Measurements from ENCODE around the gene COX4I2.
A peak's percentile ranks its signal among the peaks of the same experiment; 100 is the strongest.
"Not testable (repeated sequence)": the region's sequence is repeated elsewhere in the genome, so short reads cannot be mapped to it uniquely, and the experiment has no call there.

Gene COX4I2

DNA sequence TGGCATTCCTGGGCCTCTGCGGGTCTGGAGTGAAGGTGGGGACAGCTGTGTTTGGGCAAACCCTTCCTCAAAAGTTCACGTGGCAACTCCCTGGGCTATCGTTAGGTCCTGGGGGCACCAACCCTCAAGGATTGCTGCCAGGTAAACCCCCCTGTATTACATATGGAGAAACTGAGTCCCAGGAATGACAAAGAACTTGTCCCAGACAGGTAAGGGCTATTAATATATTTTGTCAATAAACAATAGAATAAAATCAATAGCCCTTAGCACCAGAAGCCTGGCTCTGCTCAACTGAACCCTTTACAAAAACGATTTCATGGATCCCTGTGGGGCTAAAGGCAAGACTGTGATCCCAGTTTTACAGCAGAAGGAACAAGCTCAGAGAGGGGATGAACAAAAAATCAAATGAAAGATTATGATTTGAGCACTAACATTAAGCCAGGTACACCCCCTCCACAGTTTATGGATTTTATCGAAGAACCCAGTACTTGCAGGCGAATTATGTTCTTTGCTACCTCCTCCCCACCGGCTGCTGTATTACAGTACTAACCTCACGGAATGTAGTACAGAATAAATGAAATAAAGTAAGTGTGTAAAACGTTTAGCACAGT is 30.0 kb upstream of the COX4I2 start:
- peak; percentile 67 for DNase-seq (ENCODE audit: low spot score)

DNA sequence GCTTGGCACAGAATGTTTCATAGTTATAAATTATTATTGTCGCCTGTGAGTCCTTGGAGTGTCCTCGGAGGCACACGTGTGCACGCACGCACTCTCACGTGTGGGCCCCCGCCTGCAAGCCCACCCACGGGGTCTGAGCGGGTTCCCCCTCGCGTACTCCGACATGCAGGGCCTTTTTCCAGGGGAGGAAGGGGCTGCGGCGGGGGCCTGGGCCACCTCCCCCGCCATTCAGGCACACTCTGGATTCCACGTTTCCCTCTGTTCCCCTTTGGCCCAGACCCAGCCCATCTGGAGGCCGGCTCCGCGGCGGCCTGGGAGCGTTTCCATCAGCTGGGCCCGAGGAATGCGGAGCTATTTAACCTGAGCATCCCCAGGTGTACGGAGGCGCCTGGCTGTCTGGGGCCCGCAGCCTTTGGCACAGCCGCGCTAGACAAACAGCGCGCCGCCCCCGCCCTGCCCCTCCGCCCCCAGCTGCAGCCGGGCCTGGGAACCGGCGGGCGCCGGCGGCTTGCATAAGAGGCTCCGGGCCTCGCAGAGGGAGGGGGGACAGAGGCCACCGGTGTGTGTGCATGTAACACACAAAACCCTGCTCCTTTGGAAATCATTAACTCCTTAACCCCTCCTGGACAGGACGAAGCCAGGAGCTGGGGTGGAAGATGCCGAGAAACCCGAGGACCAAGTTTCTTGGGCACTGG is 29.3 kb upstream of the COX4I2 start:
- peak; percentile 89 for DNase-seq (ENCODE audit: low spot score)

DNA sequence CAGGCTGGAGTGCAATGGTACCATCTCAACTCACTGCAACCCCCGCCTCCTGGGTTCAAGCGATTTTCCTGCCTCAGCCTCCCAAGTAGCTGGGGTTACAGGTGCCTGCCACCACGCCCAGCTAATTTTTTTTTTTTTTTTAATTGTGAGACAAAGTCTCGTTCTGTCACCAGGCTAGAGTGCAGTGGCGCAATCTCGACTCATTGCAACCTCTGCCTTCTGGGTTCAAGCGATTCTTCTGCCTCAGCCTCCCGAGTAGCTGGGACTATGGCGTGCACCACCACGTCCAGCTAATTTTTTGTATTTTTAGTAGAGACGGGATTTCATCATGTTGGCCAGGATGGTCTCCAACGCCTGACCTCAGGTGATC is 25.5 kb upstream of the COX4I2 start:
- not testable (repeated sequence) for DNase-seq (ENCODE audit: low spot score)

DNA sequence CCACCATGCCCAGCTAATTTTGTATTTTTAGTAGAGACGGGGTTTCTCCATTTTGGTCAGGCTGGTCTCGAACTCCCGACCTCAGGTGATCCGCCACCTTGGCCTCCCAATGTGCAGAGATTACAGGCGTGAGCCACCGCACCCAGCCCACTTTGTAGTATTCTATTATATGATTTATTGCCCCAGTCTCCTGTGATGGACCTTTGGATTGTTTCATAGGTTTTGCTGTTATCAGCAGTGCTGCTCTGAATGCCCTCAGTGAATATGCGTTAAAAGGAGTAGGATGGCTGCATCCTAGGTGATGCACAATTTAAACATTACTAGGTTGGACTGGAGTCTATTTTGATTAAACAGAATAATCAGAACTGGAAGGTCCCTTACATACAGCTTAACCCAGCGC is 22.3 kb upstream of the COX4I2 start:
- DNase-seq (ENCODE audit: low spot score) = no peak

DNA sequence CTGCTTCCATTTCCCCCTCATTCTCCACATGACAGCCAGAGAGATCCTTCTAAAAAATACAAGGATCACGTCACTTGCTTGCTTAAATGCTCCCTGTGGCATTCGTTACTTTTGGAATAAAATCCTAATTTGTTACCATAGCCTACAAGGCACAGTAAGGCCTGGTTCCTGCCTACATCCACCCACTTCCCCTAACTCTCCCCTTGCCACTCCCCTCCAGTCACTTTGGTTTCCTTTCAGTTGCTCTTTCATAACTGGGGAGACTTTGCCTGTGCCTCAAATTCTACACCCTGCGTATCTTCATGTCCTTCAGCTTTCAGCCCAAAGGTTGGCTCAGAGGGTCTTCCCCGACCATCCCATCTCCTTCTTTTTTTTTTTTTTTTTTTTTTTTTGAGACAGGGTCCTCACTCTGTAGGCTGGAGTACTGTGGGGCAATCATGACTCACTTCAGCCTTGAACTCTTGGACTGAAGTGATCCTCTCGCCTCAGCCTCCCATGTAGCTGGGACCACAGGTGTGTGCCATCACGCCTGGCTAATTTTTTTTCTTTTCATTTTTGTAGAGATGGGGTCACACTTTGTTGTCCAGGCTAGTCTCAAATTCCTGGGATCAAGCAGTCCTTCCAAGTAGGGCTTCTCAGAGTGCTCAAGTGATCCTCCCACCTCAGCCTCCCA is 20.1 kb upstream of the COX4I2 start:
- no peak for DNase-seq (ENCODE audit: low spot score)

DNA sequence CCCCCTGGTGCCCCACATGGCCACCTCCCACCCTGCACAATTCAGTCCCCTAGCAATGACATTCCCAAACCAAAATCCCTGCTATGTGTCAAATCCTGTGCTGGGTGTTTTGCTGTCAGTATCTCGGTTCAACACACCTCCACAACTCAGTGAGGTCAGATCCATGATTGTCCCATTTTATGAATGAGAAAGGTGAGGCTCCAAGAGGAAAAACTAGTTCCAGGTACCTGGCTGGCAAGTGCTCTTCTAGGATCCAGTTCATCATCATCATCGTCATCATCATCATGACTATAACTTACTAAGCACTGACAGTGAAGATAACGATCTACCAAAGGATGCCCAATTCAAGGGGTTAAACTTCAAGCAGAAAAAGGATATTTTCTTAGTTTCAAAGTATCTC is 17.5 kb upstream of the COX4I2 start:
- DNase-seq (ENCODE audit: low spot score) = no peak

DNA sequence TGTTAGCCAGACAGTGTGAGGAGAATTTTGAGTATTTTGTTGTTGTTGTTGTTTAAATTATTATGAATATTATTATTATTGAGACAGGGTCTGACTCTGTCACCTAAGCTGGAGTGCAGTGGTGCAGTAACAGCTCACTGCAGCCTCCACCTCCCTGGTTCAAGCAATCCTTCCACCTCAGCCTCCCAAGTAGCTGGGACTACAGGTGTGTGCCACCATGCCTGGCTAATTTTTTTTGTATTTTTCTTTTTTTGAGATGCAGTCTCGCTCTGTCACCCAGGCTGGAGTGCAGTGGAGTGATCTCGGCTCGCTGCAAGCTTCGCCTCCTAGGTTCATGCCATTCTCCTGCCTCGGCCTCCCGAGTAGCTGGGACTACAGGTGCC is 14.6 kb upstream of the COX4I2 start:
- not testable (repeated sequence) for DNase-seq (ENCODE audit: low spot score)

DNA sequence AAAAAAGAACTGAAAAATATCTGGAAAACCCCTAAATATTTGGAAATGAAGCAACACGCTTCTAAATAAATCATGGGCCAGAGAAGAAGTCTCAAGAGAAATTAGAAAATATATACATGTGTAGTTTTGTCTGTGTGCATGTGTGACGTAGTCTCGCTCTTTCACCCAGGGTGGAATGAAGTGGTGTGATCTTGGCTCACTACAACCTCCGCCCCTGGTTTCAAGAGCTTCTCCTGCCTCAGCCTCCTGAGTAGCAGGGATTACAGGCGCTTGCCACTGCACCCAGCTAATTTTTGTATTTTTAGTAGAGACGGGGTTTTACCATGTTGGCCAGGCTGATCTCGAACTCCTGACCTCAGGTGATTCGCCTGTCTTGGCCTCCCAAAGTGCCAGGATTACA is 11.2 kb upstream of the COX4I2 start:
- not testable (repeated sequence) for DNase-seq (ENCODE audit: low spot score)

DNA sequence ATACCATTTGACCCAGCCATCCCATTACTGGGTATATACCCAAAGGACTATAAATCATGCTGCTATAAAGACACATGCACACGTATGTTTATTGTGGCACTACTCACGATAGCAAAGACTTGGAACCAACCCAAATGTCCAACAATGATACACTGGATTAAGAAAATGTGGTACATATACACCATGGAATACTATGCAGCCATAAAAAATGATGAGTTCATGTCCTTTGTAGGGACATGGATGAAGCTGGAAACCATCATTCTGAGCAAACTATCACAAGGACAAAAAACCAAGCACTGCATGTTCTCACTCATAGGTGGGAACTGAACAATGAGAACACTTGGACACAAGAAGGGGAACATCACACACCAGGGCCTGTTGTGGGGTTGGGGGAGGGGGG is 9.7 kb upstream of the COX4I2 start:
- not testable (repeated sequence) for DNase-seq (ENCODE audit: low spot score)

DNA sequence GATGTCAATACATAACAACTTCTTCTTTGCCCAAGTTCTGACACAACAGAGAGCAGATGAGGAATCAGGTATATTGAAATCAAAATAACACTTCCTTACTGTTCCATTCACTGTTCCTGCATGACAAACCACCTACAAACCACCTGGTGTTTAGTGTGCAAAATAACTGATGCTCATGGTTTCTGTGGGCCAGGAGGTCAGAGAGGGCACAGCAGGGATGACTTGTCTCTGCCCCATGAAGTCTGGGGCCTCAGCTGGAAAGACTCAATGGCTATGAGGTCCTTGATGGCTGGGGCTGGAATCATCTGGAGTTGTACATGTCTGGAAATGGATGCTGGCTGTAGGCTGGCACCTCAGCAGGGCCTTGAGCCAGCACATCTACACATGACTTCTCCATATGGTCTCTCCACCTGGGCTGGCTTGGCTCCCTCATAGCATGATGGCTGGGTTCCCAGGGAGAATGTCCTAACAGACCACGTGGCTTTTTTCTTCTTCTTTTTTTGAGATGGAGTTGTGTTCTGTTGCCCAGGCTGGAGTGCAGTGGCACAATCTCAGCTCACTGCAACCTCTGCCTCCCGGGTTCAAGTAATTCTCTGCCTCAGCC is 7.4 kb upstream of the COX4I2 start:
- DNase-seq (ENCODE audit: low spot score) = peak; percentile 95

DNA sequence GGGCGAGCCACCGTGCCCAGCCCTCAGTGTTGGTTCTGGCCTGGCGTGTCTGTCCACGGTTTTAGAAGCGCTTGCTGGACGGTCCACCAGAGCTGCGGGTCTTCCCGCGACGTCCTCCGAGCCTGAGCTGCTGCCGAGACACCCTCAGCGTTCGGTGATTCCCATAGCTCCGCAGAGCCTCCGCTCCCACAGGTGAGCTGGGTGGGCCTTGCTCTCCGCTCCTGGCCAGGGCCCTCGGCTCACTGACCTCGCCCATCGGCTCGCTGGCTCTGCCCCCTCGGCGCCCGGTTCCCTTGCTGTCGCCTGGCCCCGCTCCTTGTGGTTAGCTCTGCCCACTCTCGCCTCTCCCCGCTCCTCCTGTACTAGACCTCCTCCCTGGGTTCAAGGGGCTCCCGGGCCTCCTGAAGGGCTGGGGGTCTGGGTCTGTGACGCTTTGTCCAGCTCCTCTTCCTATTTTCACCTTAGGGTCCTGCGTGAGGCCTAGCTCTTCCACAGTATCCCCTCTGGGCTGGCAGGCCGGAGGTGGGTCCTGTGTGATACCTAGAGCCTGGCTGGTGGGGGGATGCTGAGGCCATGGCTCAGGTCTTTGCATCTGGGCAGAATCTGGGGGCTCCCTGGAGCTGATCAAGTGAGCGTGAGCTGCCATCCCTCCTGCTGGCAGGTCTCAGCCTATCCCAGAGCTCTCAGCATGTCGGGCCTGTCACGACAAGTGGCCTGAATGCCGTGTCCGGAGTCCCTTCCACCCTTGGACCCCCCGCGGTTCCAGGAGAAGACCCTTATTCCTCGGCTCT is 5.0 kb upstream of the COX4I2 start:
- DNase-seq (ENCODE audit: low spot score) = no peak

DNA sequence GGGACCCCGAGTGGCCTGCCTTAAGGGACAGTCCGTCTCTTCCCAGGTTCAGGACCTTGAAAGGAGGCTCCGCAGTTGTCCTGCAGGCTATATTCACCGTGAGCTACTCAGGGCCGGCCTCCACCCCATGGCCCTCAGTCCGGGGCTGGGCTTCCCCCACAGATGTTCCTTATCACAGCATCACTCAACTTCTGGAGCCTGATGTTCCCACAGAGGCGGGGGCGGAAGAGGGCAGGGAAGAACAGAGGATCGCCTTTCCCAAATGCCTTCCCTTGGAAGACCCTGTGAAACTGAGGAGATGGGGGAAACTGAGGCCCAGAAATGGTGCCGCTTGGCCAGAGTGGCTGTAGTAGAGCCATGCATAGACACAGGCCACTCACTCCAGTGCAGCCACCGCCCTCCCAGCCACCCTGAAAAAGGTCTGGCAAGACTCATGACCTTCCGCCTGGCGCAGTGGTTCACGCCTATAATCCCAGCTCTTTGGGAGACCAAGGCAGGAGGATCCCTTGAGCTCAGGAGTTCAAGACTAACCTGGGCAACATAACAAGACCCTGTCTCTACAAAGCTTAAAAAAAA is 4.3 kb upstream of the COX4I2 start:
- DNase-seq (ENCODE audit: low spot score) = no peak

DNA sequence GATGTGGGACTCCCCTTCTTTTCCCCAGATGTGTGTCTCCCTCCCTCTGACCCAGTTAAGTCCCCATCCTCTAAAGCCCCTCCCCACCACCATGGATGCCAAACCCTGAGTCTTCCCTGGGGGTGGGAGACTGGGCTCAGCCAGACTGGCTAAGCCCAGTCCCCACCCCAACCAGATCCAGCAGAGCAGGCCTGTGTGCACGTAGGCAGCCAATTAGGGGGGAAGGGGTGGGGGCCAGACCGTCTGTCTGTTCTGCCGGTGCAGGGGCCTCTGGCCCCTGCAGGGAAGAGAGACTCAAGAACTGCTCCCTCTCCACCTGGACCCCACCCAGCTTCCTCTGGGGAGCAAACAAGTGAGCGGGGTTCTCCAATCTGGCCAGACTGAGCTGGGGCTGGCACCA is 605 bp downstream of the COX4I2 start:
- DNase-seq (ENCODE audit: low spot score) = no peak

DNA sequence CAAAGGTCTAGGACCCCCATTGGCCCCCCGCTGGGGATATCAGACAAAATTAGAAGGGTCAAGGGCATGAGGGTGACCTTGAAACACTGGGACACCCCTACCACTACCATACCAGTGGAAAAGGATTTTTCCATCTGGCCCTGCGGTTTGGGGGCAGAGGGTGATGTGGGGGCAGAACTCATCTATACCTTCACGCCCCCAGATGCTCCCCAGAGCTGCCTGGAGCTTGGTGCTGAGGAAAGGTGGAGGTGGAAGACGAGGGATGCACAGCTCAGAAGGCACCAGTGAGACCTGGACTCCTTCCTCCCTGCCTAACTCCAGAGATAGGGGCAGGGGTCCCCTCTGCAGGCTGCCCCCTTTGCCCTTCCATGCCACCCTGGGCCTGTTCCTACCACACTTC is 1.1 kb downstream of the COX4I2 start:
- DNase-seq (ENCODE audit: low spot score) = no peak

DNA sequence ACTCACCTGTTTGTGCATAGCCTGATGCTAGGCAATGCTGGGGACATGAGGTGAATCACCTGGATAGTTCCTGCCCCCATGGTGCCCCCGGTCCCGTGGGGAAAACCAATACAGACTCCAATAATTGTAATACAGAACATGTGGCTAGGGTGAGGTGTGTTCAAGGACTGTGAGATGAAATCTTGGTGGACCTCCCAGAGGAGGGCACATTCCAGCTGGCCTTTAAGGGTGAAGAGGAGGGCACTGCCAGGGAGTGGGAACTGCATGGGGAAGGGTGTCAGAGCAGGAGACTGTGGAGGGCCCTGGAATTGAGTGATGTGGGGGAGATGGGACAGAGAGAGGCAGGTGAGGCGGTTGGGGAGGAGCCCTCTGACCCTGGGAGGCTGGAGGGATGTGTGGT is 2.5 kb downstream of the COX4I2 start:
- no peak for DNase-seq (ENCODE audit: low spot score)

DNA sequence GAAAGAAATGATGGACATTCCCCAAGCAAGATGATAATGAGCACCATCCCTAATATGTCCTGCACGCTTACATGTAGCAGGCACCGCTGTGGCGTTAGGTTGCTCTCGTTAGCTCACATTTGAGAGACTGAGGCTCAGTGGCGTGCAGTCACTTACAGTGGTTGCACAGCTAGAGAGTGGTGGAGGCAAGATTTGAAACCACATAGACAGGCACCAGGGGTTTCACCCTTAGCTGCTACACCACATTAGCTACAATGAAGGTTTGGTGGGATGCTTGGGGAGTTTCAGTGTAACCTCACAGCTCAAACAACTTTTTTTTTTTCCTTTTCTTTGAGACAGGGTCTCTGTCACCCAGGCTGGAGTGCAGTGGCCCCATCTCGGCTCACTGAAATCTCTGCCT is 3.7 kb downstream of the COX4I2 start:
- DNase-seq (ENCODE audit: low spot score) = no peak

DNA sequence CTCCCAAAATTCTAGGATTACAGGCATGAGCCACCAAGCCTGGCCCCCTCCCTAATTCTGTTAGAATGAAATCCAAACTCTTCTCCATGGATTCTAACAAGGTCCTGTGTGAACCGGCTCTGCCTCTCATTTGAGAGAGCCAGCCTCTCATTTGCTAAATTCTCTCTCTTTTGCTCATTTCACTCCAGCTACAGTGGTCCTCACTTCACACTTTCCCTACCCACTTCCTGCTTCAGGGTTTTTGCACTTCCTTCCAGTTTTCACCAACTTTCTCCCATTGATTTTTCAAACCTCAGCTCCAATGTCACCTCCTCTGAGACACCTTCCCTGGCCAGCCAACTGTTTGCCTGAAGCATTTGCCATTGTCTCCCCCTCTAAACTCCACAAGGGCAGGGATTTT is 5.1 kb downstream of the COX4I2 start:
- DNase-seq (ENCODE audit: low spot score) = no peak

DNA sequence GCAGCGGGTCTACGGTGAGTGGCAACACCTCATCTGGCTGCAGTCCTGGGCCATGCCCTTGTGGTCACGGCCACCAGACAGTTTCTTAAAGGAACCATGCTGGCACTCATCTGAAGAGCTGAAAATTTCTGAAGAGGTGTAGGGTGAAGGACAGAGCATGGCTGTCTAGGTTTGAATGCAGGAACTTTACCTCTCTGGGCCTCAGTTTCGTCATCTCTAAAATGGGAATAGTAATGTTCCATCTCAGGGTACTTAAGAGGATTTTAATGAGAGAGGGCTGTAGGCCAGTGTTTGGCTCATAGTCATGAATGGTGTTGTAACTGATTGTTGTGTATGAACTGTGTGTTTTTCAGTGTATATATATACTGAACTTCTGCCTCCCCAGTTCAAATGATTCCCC is 5.8 kb downstream of the COX4I2 start:
- no peak for DNase-seq (ENCODE audit: low spot score)

DNA sequence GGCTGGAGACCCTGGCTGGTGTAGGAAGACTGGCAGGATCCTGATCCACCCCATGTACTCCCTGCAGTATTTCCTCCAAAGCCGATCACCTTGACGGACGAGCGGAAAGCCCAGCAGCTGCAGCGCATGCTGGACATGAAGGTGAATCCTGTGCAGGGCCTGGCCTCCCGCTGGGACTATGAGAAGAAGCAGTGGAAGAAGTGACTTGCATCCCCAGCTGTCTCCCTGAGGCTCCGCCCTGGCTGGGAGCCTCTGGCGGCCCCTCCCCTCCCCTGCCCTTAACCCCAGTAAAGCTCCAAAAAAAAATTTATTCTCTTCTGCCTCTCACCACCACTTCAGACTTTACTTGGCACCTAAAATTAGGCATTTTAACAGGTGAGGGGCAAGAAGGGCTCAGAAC is 7.0 kb downstream of the COX4I2 start:
- no peak for DNase-seq (ENCODE audit: low spot score)

DNA sequence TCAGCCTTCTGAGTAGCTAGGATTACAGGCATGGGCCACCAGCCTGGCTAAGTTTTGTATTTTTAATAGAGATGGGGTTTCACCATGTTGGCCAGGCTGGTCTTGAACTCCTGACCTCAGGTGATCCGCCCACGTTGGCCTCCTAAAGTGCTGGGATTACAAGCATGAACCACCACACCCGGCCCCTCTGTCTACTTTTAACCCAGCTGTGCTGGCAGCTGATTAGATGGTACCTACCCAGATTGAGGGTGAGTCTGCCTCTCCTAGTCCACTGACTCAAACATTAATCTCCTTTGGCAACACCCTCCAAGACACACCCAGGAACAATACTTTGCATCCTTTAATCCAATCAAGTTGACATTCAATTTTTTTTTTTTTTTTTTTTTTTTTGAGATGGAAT is 10.4 kb downstream of the COX4I2 start:
- DNase-seq (ENCODE audit: low spot score) = not testable (repeated sequence)

DNA sequence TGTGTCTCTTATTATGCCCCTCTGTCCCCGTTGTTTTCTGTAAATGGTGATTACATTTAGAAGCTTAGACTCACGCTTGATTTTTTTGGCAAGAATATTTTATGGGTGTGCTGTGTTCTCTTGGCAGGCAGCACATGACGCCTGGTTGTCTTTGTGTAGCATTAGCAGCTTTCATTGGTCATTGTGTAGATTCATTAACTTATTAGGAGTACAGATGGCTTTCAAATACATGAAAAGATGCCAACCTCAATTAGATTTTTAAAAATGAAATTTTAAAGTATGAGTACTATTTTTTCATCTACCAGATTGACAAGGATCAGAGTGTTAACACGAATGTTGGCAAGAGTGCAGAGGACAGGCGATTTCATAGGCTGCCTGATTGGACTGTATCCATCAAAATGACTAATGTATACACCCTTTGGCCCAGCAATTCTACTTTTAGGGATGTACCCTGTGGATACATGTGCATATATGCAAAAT is 15.2 kb downstream of the COX4I2 start:
- peak; percentile 72 for DNase-seq (ENCODE audit: low spot score)

DNA sequence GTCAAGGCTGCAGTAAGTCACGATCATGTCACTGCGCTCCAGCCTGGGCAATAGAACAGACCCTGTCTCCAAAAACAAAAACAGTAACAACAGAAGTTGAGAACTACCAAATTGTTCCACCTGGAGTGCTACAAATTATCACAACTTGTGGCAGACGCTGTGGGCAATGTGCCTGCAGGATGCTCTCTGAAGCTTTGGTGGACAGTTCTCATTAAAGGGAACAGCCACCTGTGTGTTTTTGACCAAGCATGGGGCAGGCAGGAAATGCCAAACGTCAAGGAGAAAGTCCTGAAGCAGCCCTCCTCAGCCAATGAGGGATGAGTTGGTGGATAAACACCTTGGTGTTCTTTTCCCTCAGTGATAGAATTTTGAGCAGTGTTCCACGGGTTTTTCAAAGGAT is 15.8 kb downstream of the COX4I2 start:
- DNase-seq (ENCODE audit: low spot score) = peak; percentile 80

Data from cerebellar cortex (tissue), 1 donor.